HepG2 (cell line): ENCODE measurements around the gene GGA1. TPM values are rescaled to one million over a fixed set of nuclear protein-coding genes. Genes with fewer than 3 reads are reported as not detected.

Experiments
- AFF4 ChIP-seq: sonication (generic); formaldehyde crosslinking; IDR thresholded peaks from 2 replicates; pipeline ENCODE4 v1.4.0; 2020; ENCODE audit warnings: missing genetic modification reagents
- HES4 ChIP-seq: sonication (generic); formaldehyde crosslinking; IDR thresholded peaks from 2 replicates; pipeline ENCODE4 v1.9.0; 2021; ENCODE audit warnings: mild to moderate bottlenecking, missing genetic modification reagents, borderline replicate concordance
- IKZF4 ChIP-seq: sonication (generic); formaldehyde crosslinking; IDR thresholded peaks from 2 replicates; pipeline ENCODE4 v1.5.1; 2020; ENCODE audit warnings: borderline replicate concordance, mild to moderate bottlenecking, low read depth, missing genetic modification reagents; ENCODE audit errors: not compliant biosample characterization
- MLX ChIP-seq: IDR thresholded peaks from 2 replicates; pipeline ENCODE4 v1.6.1; 2016
- MTERF4 ChIP-seq: sonication (generic); formaldehyde crosslinking; IDR thresholded peaks from 2 replicates; pipeline ENCODE4 v1.8.0; 2023; ENCODE audit warnings: mild to moderate bottlenecking, missing genetic modification reagents
- PITX1 ChIP-seq: sonication (generic); formaldehyde crosslinking; IDR thresholded peaks from 2 replicates; pipeline ENCODE4 v1.5.1; 2020; ENCODE audit warnings: mild to moderate bottlenecking, missing genetic modification reagents
- SNAPC2 ChIP-seq: sonication (generic); formaldehyde crosslinking; IDR thresholded peaks from 2 replicates; pipeline ENCODE4 v1.8.1; 2022; ENCODE audit warnings: mild to moderate bottlenecking, missing genetic modification reagents
- TEAD2 ChIP-seq: sonication (generic); formaldehyde crosslinking; IDR thresholded peaks from 2 replicates; pipeline ENCODE4 v1.9.0; 2021; ENCODE audit warnings: missing genetic modification reagents
- TOPORS ChIP-seq: sonication (generic); formaldehyde crosslinking; IDR thresholded peaks from 2 replicates; pipeline ENCODE4 v1.8.0; 2023; ENCODE audit warnings: mild to moderate bottlenecking, missing genetic modification reagents
- TP53 ChIP-seq: sonication (generic); formaldehyde crosslinking; conservative IDR thresholded peaks from 2 replicates; pipeline ENCODE4 v1.4.0; 2020; ENCODE audit warnings: missing genetic modification reagents
- YEATS2 ChIP-seq: sonication (generic); formaldehyde crosslinking; IDR thresholded peaks from 2 replicates; pipeline ENCODE4 v1.4.0; 2020; ENCODE audit warnings: missing genetic modification reagents, borderline replicate concordance
- ZBTB8A ChIP-seq: sonication (generic); formaldehyde crosslinking; IDR thresholded peaks from 2 replicates; pipeline ENCODE4 v1.4.0; 2020; ENCODE audit warnings: mild to moderate bottlenecking, low read depth, missing genetic modification reagents, borderline replicate concordance
- ZFP91 ChIP-seq: sonication (generic); formaldehyde crosslinking; IDR thresholded peaks from 2 replicates; pipeline ENCODE4 v1.9.0; 2022; ENCODE audit warnings: missing genetic modification reagents, mild to moderate bottlenecking, borderline replicate concordance
- ZNF138 ChIP-seq: sonication (generic); formaldehyde crosslinking; IDR thresholded peaks from 2 replicates; pipeline ENCODE4 v1.5.0; 2020; ENCODE audit warnings: mild to moderate bottlenecking, low read depth, missing genetic modification reagents
- ZNF280B ChIP-seq: sonication (generic); formaldehyde crosslinking; IDR thresholded peaks from 2 replicates; pipeline ENCODE4 v1.5.0; 2020; ENCODE audit warnings: missing genetic modification reagents, mild to moderate bottlenecking, borderline replicate concordance
- ZNF362 ChIP-seq: sonication (generic); formaldehyde crosslinking; IDR thresholded peaks from 2 replicates; pipeline ENCODE4 v1.4.0; 2020; ENCODE audit warnings: missing genetic modification reagents, mild to moderate bottlenecking, borderline replicate concordance
- ZNF7 ChIP-seq: IDR thresholded peaks from 2 replicates; pipeline ENCODE4 v1.6.1; 2016; ENCODE audit warnings: missing biosample characterization, missing genetic modification reagents
- polyA plus RNA-seq, 8 experiments: library from polyadenylated mRNA; depleted of rRNA in 3 of 8; stranded (reverse) in 7 of 8; unstranded in 1 of 8; fragments of >200 nt; fragmentation: Illumina TruSeq in 4 of 8; extraction: Trizol in 4 of 8; gene quantifications; 2 replicates each; pipeline versions ENCODE4 v1.2.1 to v1.2.3, GENCODE V29; 2011 to 2016; ENCODE audit warnings: low read depth in 4 of 8, missing spikeins in 1 of 8, mixed read lengths in 1 of 8; ENCODE audit not compliant: insufficient read depth in 1 of 8
- total RNA-seq, 5 experiments: library from RNA; depleted of rRNA; stranded (reverse); fragments of >200 nt; fragmentation: Illumina TruSeq; extraction: Trizol; gene quantifications; 2 replicates each; pipeline ENCODE4 v1.2.3, GENCODE V29; 2016; ENCODE audit warnings: low read depth in 1 of 5

The GGA1 gene
- total and polyA plus RNA-seq, 2 of the 13 experiments (the other 11 are each of a cell fraction or from before 2014, with no cell fraction given), result 29.1 to 87.2 TPM

- TF ChIP-seq TEAD2 (CRISPR knock-in tag) (no peak), MLX (CRISPR knock-in tag) (0 out of 2 replicates have a peak, but pooled peaks have one; percentile 57), AFF4 (CRISPR knock-in tag) (no peak; the same call in 1 of the 2 replicates), ZNF362 (CRISPR knock-in tag) (no peak), ZNF280B (peak; percentile 85; the same call in 1 of the 2 replicates), SNAPC2 (CRISPR knock-in tag) (0 out of 2 replicates have a peak, but pooled peaks have one; percentile 65), IKZF4 (CRISPR knock-in tag) (peak; percentile 84), YEATS2 (CRISPR knock-in tag) (peak; percentile 66; the same call in 1 of the 2 replicates), HES4 (CRISPR knock-in tag) (no peak; the same call in 1 of the 2 replicates), ZBTB8A (CRISPR knock-in tag) (no peak; the same call in 1 of the 2 replicates), ZFP91 (CRISPR knock-in tag) (peak; percentile 51; the same call in 1 of the 2 replicates), PITX1 (CRISPR knock-in tag) (peak; percentile 81), MTERF4 (CRISPR knock-in tag) (no peak), TP53 (CRISPR knock-in tag) (no peak; the same call in 1 of the 2 replicates), ZNF138 (CRISPR knock-in tag) (peak; percentile 59), TOPORS (CRISPR knock-in tag) (peak; percentile 91), ZNF7 (CRISPR knock-in tag) (no peak)
These were observed 39.4 kb upstream of the GGA1 start (continued) for GRCh38 chr22:37569009-37569920.
